NB4 (cell line): Measurements from ENCODE around the gene SERINC2.
"Not testable (repeated sequence)": the region's sequence is repeated elsewhere in the genome, so short reads cannot be mapped to it uniquely, and the experiment has no call there.

Experiments used
- DNase-seq: peaks from one replicate; pipeline ENCODE4 v3.0.0; 2010; ENCODE audit warnings: low read depth
- H3K4me3 ChIP-seq: one replicate; pipeline ENCODE4 v1.5.1; 2011; ENCODE audit warnings: mild to moderate bottlenecking, low read depth, low read length, moderate library complexity
- CTCF ChIP-seq: IDR thresholded peaks from one replicate; pipeline ENCODE4 v1.5.1; 2012; ENCODE audit warnings: low read depth, low read length
- MAX ChIP-seq: IDR thresholded peaks from 2 replicates; pipeline ENCODE4 v1.6.1; 2011; ENCODE audit warnings: low read depth, low read length
- MYC ChIP-seq: IDR thresholded peaks from 2 replicates; pipeline ENCODE4 v1.6.1; 2011; ENCODE audit warnings: low read depth, low read length
- POLR2A ChIP-seq: IDR thresholded peaks from 2 replicates; pipeline ENCODE4 v1.6.1; 2011; ENCODE audit warnings: mild to moderate bottlenecking; ENCODE audit not compliant: insufficient read length; ENCODE audit errors: extremely low read depth

Gene SERINC2

GRCh38 chr1:31453384-31454079 is 40.5 kb downstream of the SERINC2 start:
- H3K4me3 ChIP-seq, result no peak overlapping the region
- DNase-seq, result no peak
- TF ChIP-seq CTCF (no peak), POLR2A (no peak), MYC (no peak), MAX (no peak)

GRCh38 chr1:31458287-31458896 is 45.4 kb downstream of the SERINC2 start:
- TF ChIP-seq MAX (no peak), CTCF (no peak), MYC (no peak), POLR2A (no peak)
- DNase-seq, result no peak
- no peak overlapping the region for H3K4me3 ChIP-seq

- DNase-seq, result peak; percentile 58
- TF ChIP-seq MAX, result no peak
- peak; percentile 10 for TF ChIP-seq CTCF
Observed at GRCh38 chr1:31460027-31460426, 47.0 kb downstream of the SERINC2 start.

GRCh38 chr1:31467005-31467674 is 54.1 kb downstream of the SERINC2 start:
- no peak for DNase-seq
- no peak for TF ChIP-seq CTCF
- no peak for TF ChIP-seq MAX
- TF ChIP-seq POLR2A, result no peak
- TF ChIP-seq MYC, result no peak
- no peak overlapping the region for H3K4me3 ChIP-seq

More at GRCh38 chr1:31460027-31460426, 47.0 kb downstream of the SERINC2 start:
- no peak overlapping the region for H3K4me3 ChIP-seq

- TF ChIP-seq POLR2A, result no peak
- no peak for TF ChIP-seq CTCF
- no peak for TF ChIP-seq MYC
- no peak for TF ChIP-seq MAX
Observed at GRCh38 chr1:31470794-31471315, 57.8 kb downstream of the SERINC2 start.

GRCh38 chr1:31471452-31472313 is 58.7 kb downstream of the SERINC2 start:
- H3K4me3 ChIP-seq, DNase-seq: not testable (repeated sequence)

More at GRCh38 chr1:31470794-31471315, 57.8 kb downstream of the SERINC2 start:
- no peak for DNase-seq
- no peak overlapping the region for H3K4me3 ChIP-seq

- DNase-seq, H3K4me3 ChIP-seq: not testable (repeated sequence)
Observed at GRCh38 chr1:31472314-31472651, 59.3 kb downstream of the SERINC2 start.

GRCh38 chr1:31472673-31473072 is 59.7 kb downstream of the SERINC2 start:
- not testable (repeated sequence) for H3K4me3 ChIP-seq, DNase-seq
